ENCODE results near the gene LRRN4. TPM values are rescaled to one million over a fixed set of nuclear protein-coding genes. Genes with fewer than 3 reads are reported as not detected.

Gene LRRN4
- total and polyA plus RNA-seq, 9 of the 15 experiments (the other 6 are each of a cell fraction or from before 2014, with no cell fraction given) = not detected

GRCh38 chr20:6024768-6025167 lies 29.1 kb downstream of the LRRN4 start:
- no peak for ATAC-seq
- H3K9me3 ChIP-seq (replicated peaks; ENCODE audit: control insufficient read depth, insufficient read depth, low read depth, low read length) = peaks cover 3% of the 10 kb centered on the region; the same call in 1 of the 2 replicates
- FAIRE-seq = no peak
- H4K20me1 ChIP-seq (replicated peaks; ENCODE audit: control insufficient read depth, insufficient read depth, low read length) = no peaks in the 10 kb centered on the region
- in situ Hi-C loops (cut with MboI) = no loop called here
- no peak overlapping the region for H3K27ac ChIP-seq (ENCODE audit: extremely low read depth, low read depth, low read length)
- intact Hi-C loops (cut with micrococcal nuclease) = no loop called here
- H3K9me1 ChIP-seq (ENCODE audit: control insufficient read depth, insufficient read depth, low read length) = no peaks in the 10 kb centered on the region
- ChIA-PET POLR2A (no interaction called here), CTCF (ENCODE audit: low intra/inter-chr PET ratio) (no interaction called here)
- no peak for DNase-seq (ENCODE audit: extremely low read depth in 1 of 4, low spot score in 3 of 4)
- H3K4me2 ChIP-seq (ENCODE audit: insufficient read depth, low read length) = no peak overlapping the region
- WGBS (ENCODE audit: insufficient coverage, low coverage, missing lambda C conversion rate) = 100% methylated on average over 1 of the region's 1 CpG
- no peaks in the 10 kb centered on the region; a peak in 1 of 5 replicates for H3K4me1 ChIP-seq (replicated peaks in 1 of 2; ENCODE audit: control insufficient read depth in 2 of 2, insufficient read depth in 2 of 2, low read length in 2 of 2)
- no peaks in the 10 kb centered on the region for H3K27me3 ChIP-seq (ENCODE audit: control insufficient read depth in 2 of 2, insufficient read depth in 2 of 2, low read length in 2 of 2)
- peaks cover 66% of the 10 kb centered on the region for H3K36me3 ChIP-seq (ENCODE audit: control insufficient read depth, insufficient read depth, low read length)
- TF ChIP-seq STAT6 (CRISPR knock-in tag; IDR thresholded peaks at IDR 0.05) (no peak), ZNF165 (CRISPR knock-in tag; IDR thresholded peaks at IDR 0.05; ENCODE audit: borderline replicate concordance) (no peak), NFIC (IDR thresholded peaks at IDR 0.05) (peak; percentile 75)
- no peak overlapping the region for H2AFZ ChIP-seq (ENCODE audit: low read depth, low read length)
- peaks cover 54% of the 10 kb centered on the region for H3K79me2 ChIP-seq (ENCODE audit: control insufficient read depth, insufficient read depth, low read length)
- H3K9ac ChIP-seq (ENCODE audit: insufficient read depth in 1 of 2, low read depth in 2 of 2, low read length in 2 of 2) = no peak overlapping the region
- no TSS peak for BruUV-seq (replicated peaks)
- no peak overlapping the region for H3K4me3 ChIP-seq

GRCh38 chr20:6017880-6018279 lies 36.0 kb downstream of the LRRN4 start:
- Histone ChIP-seq H2AFZ (ENCODE audit: low read depth, low read length) (no peak overlapping the region), H3K27ac (ENCODE audit: extremely low read depth, low read depth, low read length) (no peak overlapping the region), H3K4me3 (no peak overlapping the region), H3K4me1 (replicated peaks in 1 of 2; ENCODE audit: control insufficient read depth in 2 of 2, insufficient read depth in 2 of 2, low read length in 2 of 2) (peaks cover 3 to 25% of the 10 kb centered on the region in 2 experiments; a peak in 4 of 5 replicates), H3K79me2 (ENCODE audit: control insufficient read depth, insufficient read depth, low read length) (peaks cover 92% of the 10 kb centered on the region), H4K20me1 (replicated peaks; ENCODE audit: control insufficient read depth, insufficient read depth, low read length) (no peaks in the 10 kb centered on the region), H3K9ac (ENCODE audit: insufficient read depth in 1 of 2, low read depth in 2 of 2, low read length in 2 of 2) (no peak overlapping the region), H3K9me3 (replicated peaks; ENCODE audit: control insufficient read depth, insufficient read depth, low read depth, low read length) (no peaks in the 10 kb centered on the region), H3K4me2 (ENCODE audit: insufficient read depth, low read length) (no peak overlapping the region), H3K9me1 (ENCODE audit: control insufficient read depth, insufficient read depth, low read length) (no peaks in the 10 kb centered on the region), H3K27me3 (ENCODE audit: control insufficient read depth in 2 of 2, insufficient read depth in 2 of 2, low read length in 2 of 2) (no peaks in the 10 kb centered on the region), H3K36me3 (ENCODE audit: control insufficient read depth, insufficient read depth, low read length) (peaks cover 68% of the 10 kb centered on the region)
- FAIRE-seq = no peak
- POLR2A ChIA-PET = interaction anchor here (1.2 kb wide), 1 partner anchor 11 kb away, joined by 4 read pairs; no protein-coding TSS in a partner anchor
- no peak for TF ChIP-seq GABPA (tag; conservative IDR thresholded peaks at IDR 0.05; ENCODE audit: low read depth)
- no peak for TF ChIP-seq ZNF24 (IDR thresholded peaks at IDR 0.05)
- no peak for ATAC-seq
- no TSS peak for BruUV-seq (replicated peaks)
- intact Hi-C loops (cut with micrococcal nuclease) = no loop called here
- CTCF ChIA-PET (ENCODE audit: low intra/inter-chr PET ratio) = no interaction called here
- 93% methylated on average over 5 of the region's 7 CpGs for WGBS (ENCODE audit: insufficient coverage, low coverage, missing lambda C conversion rate)
- DNase-seq (ENCODE audit: extremely low read depth in 1 of 4, low spot score in 3 of 4) = no peak
- in situ Hi-C loops (cut with MboI) = no loop called here
